HEK293 (cell line): Measurements from ENCODE around the gene SMARCA2.

Experiments used
- CTCF ChIP-seq: fragments of 450-650 bp; formaldehyde crosslinking; IDR thresholded peaks from 2 replicates; pipeline ENCODE4 v1.5.1; 2016; ENCODE audit warnings: missing biosample characterization, missing genetic modification characterization
- ZNF114 ChIP-seq: fragments of 450-650 bp; formaldehyde crosslinking; IDR thresholded peaks from 2 replicates; pipeline ENCODE4 v1.5.0; 2017; ENCODE audit warnings: missing biosample characterization, missing genetic modification characterization
- ZNF184 ChIP-seq: fragments of 450-650 bp; IDR thresholded peaks from 2 replicates; pipeline ENCODE4 v1.5.1; 2018; ENCODE audit warnings: missing biosample characterization, mild to moderate bottlenecking, missing genetic modification characterization
- ZNF2 ChIP-seq: fragments of 450-650 bp; formaldehyde crosslinking; IDR thresholded peaks from 2 replicates; pipeline ENCODE4 v1.5.1; 2016; ENCODE audit warnings: missing biosample characterization, missing genetic modification characterization
- ZNF362 ChIP-seq: fragments of 450-650 bp; formaldehyde crosslinking; IDR thresholded peaks from 2 replicates; pipeline ENCODE4 v1.5.1; 2016; ENCODE audit warnings: missing biosample characterization, missing genetic modification characterization
- ZNF513 ChIP-seq: fragments of 450-650 bp; IDR thresholded peaks from 2 replicates; pipeline ENCODE4 v1.5.1; 2018; ENCODE audit warnings: missing biosample characterization, missing genetic modification characterization
- ZNF837 ChIP-seq: fragments of 450-650 bp; formaldehyde crosslinking; IDR thresholded peaks from 2 replicates; pipeline ENCODE4 v1.5.1; 2016; ENCODE audit warnings: missing biosample characterization, missing genetic modification characterization

DNA sequence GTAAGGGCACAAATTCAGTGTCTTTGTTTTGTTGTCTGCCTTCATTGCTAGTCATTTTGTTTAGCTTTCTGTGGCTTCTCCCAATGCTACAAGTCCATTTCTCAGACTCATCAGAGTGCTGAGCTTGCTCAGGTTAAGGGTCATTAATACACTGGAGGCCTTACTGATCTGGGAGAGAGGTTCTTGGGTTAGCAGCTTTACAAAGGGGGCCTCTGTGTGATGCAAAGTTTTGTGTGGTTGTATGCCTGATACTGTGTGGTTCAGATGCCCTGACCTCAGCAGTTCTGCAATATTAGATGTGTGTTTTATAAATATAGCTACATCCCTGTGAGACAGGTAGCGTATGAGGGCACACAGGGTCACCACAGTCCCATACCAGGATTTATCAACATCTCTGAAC, 34.8 kb upstream of the SMARCA2 start:
- TF ChIP-seq CTCF = no peak
- TF ChIP-seq ZNF837 (tag by site-specific recombination) = no peak
- TF ChIP-seq ZNF114 (tag by site-specific recombination) = no peak
- TF ChIP-seq ZNF362 (tag by site-specific recombination) = no peak
- no peak for TF ChIP-seq ZNF184 (tag by site-specific recombination)
- no peak for TF ChIP-seq ZNF513 (tag by site-specific recombination)
- TF ChIP-seq ZNF2 = no peak
